HEK293 (cell line): ENCODE measurements around the gene NTF4.

Experiments used
- BCL11A ChIP-seq: fragments of 450-650 bp; formaldehyde crosslinking; IDR thresholded peaks from 2 replicates; pipeline ENCODE4 v1.5.1; 2016; ENCODE audit warnings: low read depth, missing biosample characterization, missing genetic modification characterization
- CTCF ChIP-seq: fragments of 450-650 bp; formaldehyde crosslinking; IDR thresholded peaks from 2 replicates; pipeline ENCODE4 v1.5.1; 2016; ENCODE audit warnings: missing biosample characterization, missing genetic modification characterization
- MEIS1 ChIP-seq: sonication (generic); formaldehyde crosslinking; IDR thresholded peaks from 2 replicates; pipeline ENCODE4 v1.8.1; 2022; ENCODE audit warnings: missing genetic modification reagents, mild to moderate bottlenecking, borderline replicate concordance
- MYNN ChIP-seq: fragments of 450-650 bp; formaldehyde crosslinking; IDR thresholded peaks from 2 replicates; pipeline ENCODE4 v1.5.1; 2016; ENCODE audit warnings: missing biosample characterization, missing genetic modification characterization, borderline replicate concordance
- PRDM4 ChIP-seq: fragments of 450-650 bp; formaldehyde crosslinking; IDR thresholded peaks from 2 replicates; pipeline ENCODE4 v1.5.1; 2017; ENCODE audit warnings: missing biosample characterization, missing genetic modification characterization
- ZNF157 ChIP-seq: fragments of 450-650 bp; formaldehyde crosslinking; IDR thresholded peaks from 2 replicates; pipeline ENCODE4 v1.5.1; 2016; ENCODE audit warnings: missing biosample characterization, missing genetic modification characterization
- ZNF16 ChIP-seq: fragments of 450-650 bp; formaldehyde crosslinking; IDR thresholded peaks from 2 replicates; pipeline ENCODE4 v1.5.1; 2016; ENCODE audit warnings: low read depth, missing biosample characterization, missing genetic modification characterization
- ZNF23 ChIP-seq: fragments of 450-650 bp; formaldehyde crosslinking; IDR thresholded peaks from 2 replicates; pipeline ENCODE4 v1.5.1; 2016; ENCODE audit warnings: missing biosample characterization, missing genetic modification characterization, borderline replicate concordance
- ZNF280C ChIP-seq: fragments of 450-650 bp; formaldehyde crosslinking; IDR thresholded peaks from 2 replicates; pipeline ENCODE4 v1.5.1; 2016; ENCODE audit warnings: missing biosample characterization, missing genetic modification characterization
- ZNF391 ChIP-seq: fragments of 450-650 bp; formaldehyde crosslinking; IDR thresholded peaks from 2 replicates; pipeline ENCODE4 v1.5.1; 2016; ENCODE audit warnings: low read depth, missing biosample characterization, missing genetic modification characterization, borderline replicate concordance
- ZNF521 ChIP-seq: fragments of 450-650 bp; formaldehyde crosslinking; IDR thresholded peaks from 2 replicates; pipeline ENCODE4 v1.5.1; 2017; ENCODE audit warnings: missing biosample characterization, mild to moderate bottlenecking, missing genetic modification characterization
- ZNF530 ChIP-seq: fragments of 450-650 bp; formaldehyde crosslinking; IDR thresholded peaks from 2 replicates; pipeline ENCODE4 v1.5.1; 2016; ENCODE audit warnings: low read depth, missing biosample characterization, missing genetic modification characterization
- ZNF544 ChIP-seq: fragments of 450-650 bp; formaldehyde crosslinking; IDR thresholded peaks from 2 replicates; pipeline ENCODE4 v1.5.0; 2017; ENCODE audit warnings: missing biosample characterization, missing genetic modification characterization
- ZNF600 ChIP-seq: fragments of 450-650 bp; formaldehyde crosslinking; IDR thresholded peaks from 2 replicates; pipeline ENCODE4 v1.5.1; 2016; ENCODE audit warnings: missing biosample characterization, missing genetic modification characterization
- ZNF670 ChIP-seq: fragments of 450-650 bp; formaldehyde crosslinking; IDR thresholded peaks from 2 replicates; pipeline ENCODE4 v1.5.1; 2016; ENCODE audit warnings: missing biosample characterization, missing genetic modification characterization, low read depth
- ZNF677 ChIP-seq: fragments of 450-650 bp; IDR thresholded peaks from 2 replicates; pipeline ENCODE4 v1.5.0; 2018; ENCODE audit warnings: missing biosample characterization, mild to moderate bottlenecking, missing genetic modification characterization, moderate library complexity
- ZNF792 ChIP-seq: fragments of 450-650 bp; formaldehyde crosslinking; IDR thresholded peaks from 2 replicates; pipeline ENCODE4 v1.5.1; 2016; ENCODE audit warnings: missing biosample characterization, missing genetic modification characterization
- ZNF837 ChIP-seq: fragments of 450-650 bp; formaldehyde crosslinking; IDR thresholded peaks from 2 replicates; pipeline ENCODE4 v1.5.1; 2016; ENCODE audit warnings: missing biosample characterization, missing genetic modification characterization
- TF ChIP-seq, protein P1 (sequence below): fragments of 450-650 bp; formaldehyde crosslinking; optimal IDR thresholded peaks from 2 replicates; pipeline ENCODE3; 2016; ENCODE audit warnings: missing biosample characterization, mild to moderate bottlenecking, missing genetic modification characterization
- TF ChIP-seq, protein P2 (sequence below): fragments of 450-650 bp; formaldehyde crosslinking; IDR thresholded peaks from 2 replicates; pipeline ENCODE4 v1.5.1; 2017; ENCODE audit warnings: missing biosample characterization, missing genetic modification characterization
- TF ChIP-seq, protein P3 (sequence below): fragments of 450-650 bp; formaldehyde crosslinking; IDR thresholded peaks from 2 replicates; pipeline ENCODE4 v1.5.0; 2017; ENCODE audit warnings: missing biosample characterization, missing genetic modification characterization, borderline replicate concordance
- TF ChIP-seq, protein P4 (sequence below): fragments of 450-650 bp; formaldehyde crosslinking; IDR thresholded peaks from 2 replicates; pipeline ENCODE4 v1.5.1; 2017; ENCODE audit warnings: missing biosample characterization, missing genetic modification characterization

The NTF4 gene

DNA sequence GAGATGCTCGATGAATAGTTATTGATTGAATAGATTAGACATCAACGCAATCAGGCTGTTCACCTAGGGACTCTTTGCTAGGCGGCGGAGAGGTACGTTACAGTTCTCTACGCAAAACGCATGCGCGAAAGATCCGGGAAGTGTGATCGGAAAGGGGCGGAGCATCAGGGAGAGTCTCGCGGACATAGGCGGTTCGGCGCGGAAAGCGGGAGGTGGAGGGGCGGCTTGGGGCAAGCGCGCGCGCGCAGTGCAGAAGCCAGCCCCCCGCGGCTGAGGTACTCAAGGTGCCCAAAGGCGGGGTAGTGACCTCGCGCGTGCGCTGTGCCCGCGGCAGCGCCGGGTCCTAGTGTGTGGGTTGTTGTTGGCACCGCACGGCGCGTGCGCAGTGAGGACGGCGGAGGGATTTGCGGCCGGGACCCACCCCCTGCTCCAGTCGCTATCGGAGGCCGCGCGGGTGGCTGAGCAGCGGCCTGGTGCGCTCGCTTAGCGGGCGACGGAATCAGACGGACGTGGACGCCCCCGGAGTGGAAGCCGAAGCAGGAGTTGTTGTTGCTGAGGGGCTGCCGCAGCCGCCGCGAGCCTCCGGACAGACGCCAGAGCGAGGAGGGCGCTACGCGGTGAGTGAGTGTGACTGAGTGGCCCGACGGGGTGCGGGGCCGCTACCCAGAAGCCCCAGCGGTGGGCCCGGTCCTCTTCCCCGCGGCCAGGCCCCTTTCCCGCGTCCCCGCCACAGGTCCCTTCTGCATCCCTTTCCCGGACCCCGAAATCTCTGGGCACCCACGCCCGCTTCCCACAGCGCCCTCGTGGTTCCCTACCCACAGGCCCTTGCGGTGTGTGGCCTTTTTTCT is 20.6 kb upstream of the NTF4 start, which contains the start of gene SNRNP70 (continued):
- TF ChIP-seq ZNF391 (tag by site-specific recombination) (peak; percentile 83; the same call in 1 of the 2 replicates), MYNN (no peak), MEIS1 (CRISPR knock-in tag) (no peak), CTCF (tag by site-specific recombination) (peak; percentile 65; the same call in 1 of the 2 replicates), ZNF157 (tag by site-specific recombination) (0 out of 2 replicates have a peak, but pooled peaks have one; percentile 35), ZNF670 (tag by site-specific recombination) (no peak), BCL11A (tag by site-specific recombination) (0 out of 2 replicates have a peak, but pooled peaks have one; percentile 10), ZNF280C (no peak), ZNF544 (no peak), ZNF792 (peak; percentile 90; the same call in 1 of the 2 replicates), ZNF677 (tag by site-specific recombination) (no peak), ZNF600 (tag by site-specific recombination) (peak; percentile 65), ZNF521 (tag by site-specific recombination) (no peak), ZNF16 (tag by site-specific recombination) (no peak), ZNF530 (tag by site-specific recombination) (no peak), ZNF837 (tag by site-specific recombination) (0 out of 2 replicates have a peak, but pooled peaks have one; percentile 75), ZNF23 (peak; percentile 53; the same call in 1 of the 2 replicates), PRDM4 (tag by site-specific recombination) (peak; percentile 59)
- TF ChIP-seq, protein P1, sequence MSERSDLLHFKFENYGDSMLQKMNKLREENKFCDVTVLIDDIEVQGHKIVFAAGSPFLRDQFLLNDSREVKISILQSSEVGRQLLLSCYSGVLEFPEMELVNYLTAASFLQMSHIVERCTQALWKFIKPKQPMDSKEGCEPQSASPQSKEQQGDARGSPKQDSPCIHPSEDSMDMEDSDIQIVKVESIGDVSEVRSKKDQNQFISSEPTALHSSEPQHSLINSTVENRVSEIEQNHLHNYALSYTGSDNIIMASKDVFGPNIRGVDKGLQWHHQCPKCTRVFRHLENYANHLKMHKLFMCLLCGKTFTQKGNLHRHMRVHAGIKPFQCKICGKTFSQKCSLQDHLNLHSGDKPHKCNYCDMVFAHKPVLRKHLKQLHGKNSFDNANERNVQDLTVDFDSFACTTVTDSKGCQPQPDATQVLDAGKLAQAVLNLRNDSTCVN = peak; percentile 99
- TF ChIP-seq, protein P2, sequence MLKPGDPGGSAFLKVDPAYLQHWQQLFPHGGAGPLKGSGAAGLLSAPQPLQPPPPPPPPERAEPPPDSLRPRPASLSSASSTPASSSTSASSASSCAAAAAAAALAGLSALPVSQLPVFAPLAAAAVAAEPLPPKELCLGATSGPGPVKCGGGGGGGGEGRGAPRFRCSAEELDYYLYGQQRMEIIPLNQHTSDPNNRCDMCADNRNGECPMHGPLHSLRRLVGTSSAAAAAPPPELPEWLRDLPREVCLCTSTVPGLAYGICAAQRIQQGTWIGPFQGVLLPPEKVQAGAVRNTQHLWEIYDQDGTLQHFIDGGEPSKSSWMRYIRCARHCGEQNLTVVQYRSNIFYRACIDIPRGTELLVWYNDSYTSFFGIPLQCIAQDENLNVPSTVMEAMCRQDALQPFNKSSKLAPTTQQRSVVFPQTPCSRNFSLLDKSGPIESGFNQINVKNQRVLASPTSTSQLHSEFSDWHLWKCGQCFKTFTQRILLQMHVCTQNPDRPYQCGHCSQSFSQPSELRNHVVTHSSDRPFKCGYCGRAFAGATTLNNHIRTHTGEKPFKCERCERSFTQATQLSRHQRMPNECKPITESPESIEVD (tag by site-specific recombination) = no peak
- TF ChIP-seq, protein P3, sequence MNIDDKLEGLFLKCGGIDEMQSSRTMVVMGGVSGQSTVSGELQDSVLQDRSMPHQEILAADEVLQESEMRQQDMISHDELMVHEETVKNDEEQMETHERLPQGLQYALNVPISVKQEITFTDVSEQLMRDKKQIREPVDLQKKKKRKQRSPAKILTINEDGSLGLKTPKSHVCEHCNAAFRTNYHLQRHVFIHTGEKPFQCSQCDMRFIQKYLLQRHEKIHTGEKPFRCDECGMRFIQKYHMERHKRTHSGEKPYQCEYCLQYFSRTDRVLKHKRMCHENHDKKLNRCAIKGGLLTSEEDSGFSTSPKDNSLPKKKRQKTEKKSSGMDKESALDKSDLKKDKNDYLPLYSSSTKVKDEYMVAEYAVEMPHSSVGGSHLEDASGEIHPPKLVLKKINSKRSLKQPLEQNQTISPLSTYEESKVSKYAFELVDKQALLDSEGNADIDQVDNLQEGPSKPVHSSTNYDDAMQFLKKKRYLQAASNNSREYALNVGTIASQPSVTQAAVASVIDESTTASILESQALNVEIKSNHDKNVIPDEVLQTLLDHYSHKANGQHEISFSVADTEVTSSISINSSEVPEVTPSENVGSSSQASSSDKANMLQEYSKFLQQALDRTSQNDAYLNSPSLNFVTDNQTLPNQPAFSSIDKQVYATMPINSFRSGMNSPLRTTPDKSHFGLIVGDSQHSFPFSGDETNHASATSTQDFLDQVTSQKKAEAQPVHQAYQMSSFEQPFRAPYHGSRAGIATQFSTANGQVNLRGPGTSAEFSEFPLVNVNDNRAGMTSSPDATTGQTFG (tag by site-specific recombination) = peak; percentile 28; the same call in 1 of the 2 replicates
- TF ChIP-seq, protein P4, sequence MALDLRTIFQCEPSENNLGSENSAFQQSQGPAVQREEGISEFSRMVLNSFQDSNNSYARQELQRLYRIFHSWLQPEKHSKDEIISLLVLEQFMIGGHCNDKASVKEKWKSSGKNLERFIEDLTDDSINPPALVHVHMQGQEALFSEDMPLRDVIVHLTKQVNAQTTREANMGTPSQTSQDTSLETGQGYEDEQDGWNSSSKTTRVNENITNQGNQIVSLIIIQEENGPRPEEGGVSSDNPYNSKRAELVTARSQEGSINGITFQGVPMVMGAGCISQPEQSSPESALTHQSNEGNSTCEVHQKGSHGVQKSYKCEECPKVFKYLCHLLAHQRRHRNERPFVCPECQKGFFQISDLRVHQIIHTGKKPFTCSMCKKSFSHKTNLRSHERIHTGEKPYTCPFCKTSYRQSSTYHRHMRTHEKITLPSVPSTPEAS = peak; percentile 60; the same call in 1 of the 2 replicates
